KBM-7 (cell line): ENCODE measurements around the gene ROR1.

Experiments used
- DNase-seq: peaks from one replicate; pipeline ENCODE4 v3.0.0-alpha.2; 2015
- in situ Hi-C: fragments of 300-500 bp; cut with MboI; formaldehyde crosslinking; loops from 2 replicates; pipeline ENCODE4 v1.14.3; 2020; ENCODE audit warnings: low sequenced_read_pairs, low pct_unique_long_range_greater_than_20kb, mixed read lengths

Gene ROR1

GRCh38 chr1:64050601-64051000, 276.8 kb downstream of the ROR1 start:
- in situ Hi-C loops = no loop called here
- DNase-seq = no peak

DNA sequence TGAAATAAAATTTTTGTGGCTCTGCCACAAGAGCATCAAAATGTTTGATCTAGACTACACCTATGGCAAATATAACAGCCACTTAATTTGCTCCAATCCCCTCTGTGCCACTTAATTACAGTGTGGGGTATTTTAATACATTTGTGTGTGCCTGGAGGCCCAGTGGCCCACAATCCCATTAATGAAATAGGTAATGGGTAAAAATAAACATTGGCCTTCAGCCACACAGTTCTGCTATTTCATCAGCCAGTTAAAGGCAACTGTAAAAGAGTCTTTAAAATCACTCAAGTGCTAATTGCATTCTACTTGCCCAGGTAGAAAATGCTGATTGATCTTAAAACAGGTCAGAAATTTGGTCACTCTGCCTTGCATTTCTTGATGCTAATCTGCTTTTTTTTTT, 278.0 kb downstream of the ROR1 start:
- in situ Hi-C loops = no loop called here
- no peak for DNase-seq

DNA sequence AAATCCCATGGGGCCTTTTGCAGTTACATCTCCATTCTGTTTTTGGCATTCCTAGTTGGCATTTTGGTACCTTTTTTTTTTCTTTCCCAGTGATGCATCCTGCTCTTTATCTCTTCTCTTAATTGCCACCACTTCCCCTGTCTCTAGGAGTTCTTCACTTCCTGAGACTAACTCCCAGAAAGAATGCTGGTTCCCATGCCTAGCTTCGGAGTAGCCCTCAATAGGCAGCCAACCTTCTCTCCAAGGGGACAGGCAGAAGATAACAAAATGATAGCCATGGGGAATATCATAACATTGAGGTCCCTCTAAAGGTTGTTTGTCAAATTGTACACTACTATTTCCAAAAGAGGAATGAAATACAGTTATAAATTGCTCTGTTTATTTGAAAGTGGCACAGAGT, 279.0 kb downstream of the ROR1 start:
- DNase-seq = no peak
- in situ Hi-C loops = no loop called here

DNA sequence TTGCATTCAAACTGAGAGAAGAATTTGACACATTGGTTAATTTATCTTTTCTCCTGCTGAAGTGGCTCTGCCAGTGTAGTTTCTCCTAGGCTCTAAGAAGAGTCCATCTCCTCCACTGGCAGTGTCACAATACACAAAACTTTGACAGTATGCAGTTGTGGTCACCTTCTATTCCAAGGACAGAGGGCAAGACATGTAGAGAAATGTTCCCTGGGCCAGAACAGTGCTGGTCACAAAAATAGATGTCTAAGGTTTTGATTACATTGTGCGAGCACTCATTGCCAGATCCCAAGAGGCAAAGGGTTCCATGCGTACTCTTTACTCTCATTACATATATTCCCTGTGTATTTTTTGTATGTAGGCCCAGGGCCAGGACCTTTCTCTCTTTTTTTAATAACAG, 281.5 kb downstream of the ROR1 start:
- DNase-seq = no peak
- in situ Hi-C loops = no loop called here

- in situ Hi-C loops = no loop called here
- DNase-seq = no peak
Observed at GRCh38 chr1:64059556-64059955, 285.7 kb downstream of the ROR1 start.

DNA sequence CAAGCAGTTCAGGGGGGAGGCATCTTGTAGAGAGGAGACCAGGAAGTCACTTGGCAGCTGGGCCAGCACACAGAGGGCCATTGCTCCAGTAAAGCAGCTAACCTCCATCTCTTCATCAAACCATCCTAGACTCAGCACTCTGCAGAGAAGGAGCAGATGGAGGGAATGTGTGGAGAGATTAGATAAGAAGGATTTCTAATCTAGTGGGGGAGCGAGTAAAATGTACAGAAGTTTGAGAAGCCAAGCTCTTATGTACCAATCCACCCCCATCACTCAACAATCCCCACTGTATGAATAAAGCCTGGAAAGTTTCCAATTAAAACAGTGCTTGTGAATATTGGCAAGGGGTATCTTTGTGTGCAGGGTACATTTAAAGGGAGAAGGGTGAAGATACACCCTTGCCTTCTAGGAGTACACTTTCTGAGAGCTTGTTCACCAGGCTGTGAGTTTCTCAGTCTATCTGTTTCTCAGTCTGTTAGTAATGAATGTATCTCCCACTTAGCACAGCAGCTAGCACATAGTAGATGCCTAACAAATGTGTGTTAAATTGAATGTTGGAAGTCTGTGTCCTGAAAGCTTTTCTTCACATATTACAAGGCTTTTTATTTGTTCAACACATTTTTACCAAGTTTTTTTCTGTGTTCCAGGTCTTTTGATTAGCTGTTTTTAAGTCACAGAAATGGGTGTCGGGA, 286.9 kb downstream of the ROR1 start:
- DNase-seq = no peak
- in situ Hi-C loops = no loop called here

GRCh38 chr1:64061430-64062104, 287.8 kb downstream of the ROR1 start:
- no peak for DNase-seq
- in situ Hi-C loops = no loop called here

DNA sequence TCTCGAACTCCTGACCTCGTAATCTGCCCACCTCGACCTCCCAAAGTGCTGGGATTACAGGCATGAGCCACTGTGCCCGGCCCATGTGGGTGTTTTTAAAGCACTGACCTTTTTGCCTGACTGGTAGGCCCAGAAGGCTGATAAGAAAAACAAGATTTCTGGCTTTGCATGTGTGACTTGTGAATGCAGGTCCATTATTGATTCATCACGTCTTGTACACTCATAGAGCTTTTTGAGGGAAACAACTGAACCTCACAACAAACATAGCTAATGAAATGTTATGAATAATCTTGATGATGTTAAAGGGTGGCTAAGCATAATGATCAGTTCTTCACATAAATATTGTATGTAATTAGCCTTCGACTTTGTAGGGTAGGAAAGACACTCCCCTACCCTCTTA, 288.7 kb downstream of the ROR1 start:
- no peak for DNase-seq
- in situ Hi-C loops = no loop called here

DNA sequence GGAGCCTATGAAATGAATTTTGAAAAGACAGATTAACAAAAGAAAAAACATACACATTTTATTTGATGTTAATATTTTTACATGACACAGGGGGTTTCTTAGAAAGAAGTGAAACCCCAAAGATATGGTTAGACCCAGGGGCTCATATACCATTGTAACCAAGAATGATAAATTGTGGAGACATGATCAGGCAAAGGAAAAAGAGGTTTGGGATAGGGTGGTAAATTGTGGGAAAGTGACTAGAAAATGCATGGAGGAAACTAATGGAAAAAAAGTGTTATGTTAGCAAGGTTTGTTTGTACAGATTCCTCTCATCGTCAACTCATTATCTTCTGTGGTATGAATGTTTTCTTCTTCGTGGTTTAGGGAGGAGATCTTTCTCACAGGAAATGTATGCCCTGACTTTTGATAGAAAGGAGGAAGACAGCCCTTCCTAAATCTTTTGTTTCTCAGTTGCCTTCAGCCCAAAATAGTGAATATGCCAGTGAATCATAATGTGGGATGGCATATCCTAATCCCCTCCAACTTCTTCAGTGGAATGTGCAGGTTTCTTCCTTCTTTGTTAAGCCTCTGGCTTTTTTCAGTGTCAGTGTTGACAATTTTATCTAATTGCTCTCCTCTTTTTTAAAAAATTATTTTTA, 289.2 kb downstream of the ROR1 start:
- in situ Hi-C loops = no loop called here
- no peak for DNase-seq

- no peak for DNase-seq
- in situ Hi-C loops = no loop called here
Observed at GRCh38 chr1:64065571-64065970, 291.8 kb downstream of the ROR1 start.

- in situ Hi-C loops = no loop called here
- DNase-seq = no peak
Observed at GRCh38 chr1:64072089-64072793, 298.4 kb downstream of the ROR1 start.

GRCh38 chr1:64073705-64074104, 299.9 kb downstream of the ROR1 start:
- in situ Hi-C loops = no loop called here
- DNase-seq = no peak

GRCh38 chr1:64074767-64075166, 300.9 kb downstream of the ROR1 start:
- no peak for DNase-seq
- in situ Hi-C loops = no loop called here

DNA sequence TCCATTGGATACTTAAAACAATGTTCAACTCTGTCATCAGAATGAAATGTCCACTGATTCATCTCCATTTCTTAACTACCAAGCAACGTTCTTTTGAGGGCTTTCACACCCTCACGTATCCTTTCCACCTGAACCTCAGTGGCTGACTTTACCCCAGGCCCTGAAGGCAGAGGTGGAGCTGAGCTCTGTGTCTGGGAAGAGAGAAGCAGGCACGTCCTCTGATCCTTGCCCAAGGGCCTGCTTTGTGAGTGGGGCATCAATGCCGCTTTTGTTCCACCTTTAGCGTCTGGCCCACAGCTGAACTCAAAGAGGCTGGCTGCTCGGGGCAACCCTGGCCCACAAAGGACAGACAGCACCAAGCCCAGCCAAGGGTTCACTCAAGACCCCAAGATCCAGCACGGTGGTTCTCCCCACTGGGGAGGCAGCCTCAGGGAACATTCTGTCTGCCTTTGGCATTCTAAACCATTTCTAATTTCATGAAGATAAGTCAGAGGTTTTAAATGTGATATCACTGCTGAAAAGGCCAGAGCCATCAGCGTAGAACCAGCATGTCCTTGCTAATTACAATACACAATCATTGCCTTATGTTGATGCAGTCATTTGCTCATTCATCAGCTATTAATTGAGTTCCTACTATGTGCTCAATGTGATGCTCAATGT, 303.6 kb downstream of the ROR1 start:
- no peak for DNase-seq
- in situ Hi-C loops = no loop called here

DNA sequence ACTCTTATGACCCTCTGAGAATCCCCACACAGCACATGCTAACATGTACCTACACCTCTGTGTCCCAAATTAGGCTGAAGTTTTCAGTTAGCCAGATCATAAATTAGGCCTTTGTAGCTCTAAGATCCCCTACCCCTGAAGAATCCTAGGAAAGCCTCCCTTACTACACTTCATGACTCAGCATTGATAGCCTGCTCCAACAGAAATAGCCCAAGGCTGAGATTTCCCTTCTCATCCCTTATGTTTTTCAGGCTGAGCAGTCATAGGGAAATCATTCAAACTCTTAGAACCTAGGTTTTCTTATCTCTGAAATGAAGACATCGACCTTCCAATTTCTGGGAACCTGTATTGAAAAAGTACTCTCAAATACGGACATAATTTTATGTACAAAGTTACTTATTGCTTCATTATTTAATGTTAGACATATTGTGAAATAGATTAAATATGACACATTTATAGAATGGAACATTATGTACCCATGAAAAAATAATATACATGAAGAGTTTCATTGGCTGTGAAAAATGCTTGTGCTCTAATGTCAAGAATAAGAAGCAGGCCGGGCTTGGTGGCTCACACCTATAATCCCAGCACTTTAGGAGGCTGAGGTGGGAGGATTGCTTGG, 307.2 kb downstream of the ROR1 start:
- no peak for DNase-seq
- in situ Hi-C loops = no loop called here

GRCh38 chr1:64082459-64082858, 308.6 kb downstream of the ROR1 start:
- in situ Hi-C loops = no loop called here
- DNase-seq = no peak

- DNase-seq = no peak
- in situ Hi-C loops = no loop called here
Observed at GRCh38 chr1:64084451-64084850, 310.6 kb downstream of the ROR1 start.

DNA sequence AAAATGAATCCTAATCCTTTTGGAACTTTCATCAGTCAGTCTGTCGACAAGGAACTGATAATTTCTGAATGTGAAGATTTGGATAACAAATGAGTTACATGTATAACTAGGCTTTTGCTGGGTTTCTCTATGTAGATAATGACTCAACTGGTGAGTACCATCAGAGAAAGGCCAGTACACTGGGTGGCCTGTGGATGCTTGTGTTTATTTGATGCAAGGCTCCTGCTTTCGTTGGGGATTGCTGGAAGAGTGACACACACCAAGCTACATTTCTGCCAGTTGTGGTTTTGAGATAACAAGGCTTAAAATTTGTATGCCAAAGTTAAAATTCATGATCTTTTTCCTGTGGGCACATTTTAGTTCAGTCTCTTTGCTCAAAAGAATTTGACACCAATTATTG, 314.0 kb downstream of the ROR1 start:
- no peak for DNase-seq
- in situ Hi-C loops = no loop called here

DNA sequence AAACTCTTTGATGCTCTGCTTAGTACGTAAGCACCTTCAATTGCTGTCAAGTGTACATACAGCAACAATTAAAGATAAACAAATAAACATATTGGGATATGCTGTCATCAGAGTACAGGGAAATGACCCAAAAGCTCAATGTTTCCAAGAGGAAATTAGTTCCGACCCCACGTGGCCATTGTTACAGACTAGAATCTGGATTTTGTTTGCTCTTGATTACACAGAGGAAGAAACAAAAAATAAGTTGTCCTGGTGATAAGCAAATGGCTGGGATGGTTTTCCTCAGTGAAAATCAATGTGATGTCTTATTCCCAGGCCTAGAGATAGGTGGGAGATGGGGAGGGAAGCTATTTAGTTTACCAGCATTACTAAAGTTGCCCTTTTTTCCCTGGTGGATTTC, 316.6 kb downstream of the ROR1 start:
- in situ Hi-C loops = no loop called here
- DNase-seq = no peak
